ENCODE data around the gene CHD5. TPM values are rescaled to one million over a fixed set of nuclear protein-coding genes. Genes with fewer than 3 reads are reported as not detected.

Gene CHD5
- total and polyA plus RNA-seq, 2 of the 4 experiments (the other 2 are of a cell fraction): under 0.01 to 0.09 TPM

- no peak overlapping the region for H2BK20ac ChIP-seq (ENCODE audit: low read depth, low read length)
- no peak overlapping the region for H2BK120ac ChIP-seq (ENCODE audit: low read depth, low read length)
- no peak overlapping the region for H3K9ac ChIP-seq (ENCODE audit: low read depth, low read length)
- no peak overlapping the region for H2BK15ac ChIP-seq (ENCODE audit: low read depth, low read length)
- H3K9me3 ChIP-seq (ENCODE audit: control insufficient read depth, insufficient read depth, low read length): no peaks in the 10 kb centered on the region
- H3K79me1 ChIP-seq (ENCODE audit: low read depth in 1 of 2, low read length in 2 of 2): no peaks in the 10 kb centered on the region
- DNase-seq: no peak
- 20% methylated on average over 2 of the region's 13 CpGs; no CpG with 5 or more reads in 1 of the 2 experiments for WGBS, 2 experiments (ENCODE audit: extremely low coverage in 2 of 2, insufficient read length in 1 of 2)
- no peak overlapping the region for H2AK9ac ChIP-seq (replicated peaks; ENCODE audit: low read depth, low read length, poor library complexity)
- H2BK5ac ChIP-seq (ENCODE audit: low read depth, low read length, poor library complexity, severe bottlenecking): no peak overlapping the region
- H3K36me3 ChIP-seq (ENCODE audit: control insufficient read depth, insufficient read depth, low read length): no peaks in the 10 kb centered on the region
- no TSS peak for BruUV-seq (replicated peaks)
- no peak overlapping the region for H2AFZ ChIP-seq (replicated peaks; ENCODE audit: low read length, poor library complexity)
- in situ Hi-C loops (cut with MboI; ENCODE audit: low sequenced_read_pairs) (no loop called here), dilution Hi-C loops (cut with HindIII; ENCODE audit: low sequenced_read_pairs, unreplicated experiment) (no loop called here), intact Hi-C loops (cut with micrococcal nuclease) (loop anchor here (2.0 kb wide), 1 partner anchor 83 kb away; no protein-coding TSS in a partner anchor)
- H4K20me1 ChIP-seq (ENCODE audit: insufficient read depth, low read length): no peaks in the 10 kb centered on the region
- H3K4me2 ChIP-seq (ENCODE audit: low read depth, low read length): no peak overlapping the region
- no peak overlapping the region for H3K14ac ChIP-seq (replicated peaks; ENCODE audit: low read depth, low read length)
- H3K18ac ChIP-seq (ENCODE audit: low read depth, low read length): no peak overlapping the region
- no peak overlapping the region for H2AK5ac ChIP-seq (ENCODE audit: low read depth, low read length)
- ATAC-seq (ENCODE audit: low read depth): no peak
- TF ChIP-seq NFE2L2 (IDR thresholded peaks at IDR 0.05; ENCODE audit: low read depth, low read length) (no peak), RFX5 (IDR thresholded peaks at IDR 0.05; ENCODE audit: low read depth, low read length) (no peak), POLR2A (IDR thresholded peaks at IDR 0.05; ENCODE audit: low read depth, low read length) (no peak), BHLHE40 (IDR thresholded peaks at IDR 0.05; ENCODE audit: low read depth, low read length) (no peak), MAZ (IDR thresholded peaks at IDR 0.05; ENCODE audit: borderline replicate concordance, low read depth, low read length) (no peak)
- CTCF ChIA-PET: no interaction called here
- no peak overlapping the region for H3K27ac ChIP-seq (ENCODE audit: insufficient read depth, low read length)
- no peak overlapping the region for H3K56ac ChIP-seq (ENCODE audit: extremely low read depth, insufficient read depth, low read length)
- H3K27me3 ChIP-seq (ENCODE audit: control insufficient read depth, insufficient read depth, low read length): peaks cover 31% of the 10 kb centered on the region; the same call in 1 of the 2 replicates
- H3K4me3 ChIP-seq (ENCODE audit: insufficient read depth, low read depth, low read length): no peak overlapping the region
- no peak overlapping the region for H4K91ac ChIP-seq (ENCODE audit: insufficient read depth, low read depth, low read length)
- POLR2A ChIA-PET (ENCODE audit: unreplicated experiment): no interaction called here
- H3K4ac ChIP-seq (ENCODE audit: low read depth, low read length): no peak overlapping the region
- no peak overlapping the region for H4K8ac ChIP-seq (ENCODE audit: low read depth in 2 of 2, low read length in 2 of 2)
- no peak overlapping the region for H4K5ac ChIP-seq (ENCODE audit: low read depth, low read length)
- no peaks in the 10 kb centered on the region for H3K9me1 ChIP-seq (ENCODE audit: insufficient read depth, low read length)
- H3K23ac ChIP-seq (ENCODE audit: low read depth, low read length): no peak overlapping the region
- no peaks in the 10 kb centered on the region; the same call in 1 of the 2 replicates for H3K4me1 ChIP-seq (ENCODE audit: control insufficient read depth, insufficient read depth, low read length)
These were observed 76.1 kb downstream of the CHD5 start for GRCh38 chr1:6103854-6104530.

Measured in IMR-90 (cell line).